Activated B cell treated with CpG ODN at 0.5 μM for 24 hours (primary cell): ENCODE measurements around the gene DVL1. TPM values are rescaled to one million over a fixed set of nuclear protein-coding genes. Genes with fewer than 3 reads are reported as not detected.

Source experiments
- ATAC-seq: fragments of 200-7000 bp; cut with Tn5 transposase; one replicate; pipeline ENCODE4 v1.10.0; 2021; ENCODE audit warnings: low read depth, mild to moderate bottlenecking, moderate library complexity
- CTCF ChIA-PET: fragments of 350-600 bp; sonication (Branson Sonifier 250); formaldehyde crosslinking; loops from one replicate; lab custom pipeline; 2021; ENCODE audit warnings: antibody characterized with exemption; lab: Charles Lee
- POLR2A ChIA-PET: fragments of 350-600 bp; sonication (Branson Sonifier 250); formaldehyde crosslinking; loops from one replicate; lab custom pipeline; 2021; ENCODE audit warnings: antibody characterized with exemption; lab: Charles Lee
- DNase-seq: peaks from one replicate; pipeline ENCODE4 v3.0.0; 2022
- H3K27ac Mint-ChIP-seq: one replicate; pipeline ENCODE4 v1.8.0; 2020; ENCODE audit warnings: mixed read lengths
- H3K27me3 Mint-ChIP-seq: one replicate; pipeline ENCODE4 v1.8.0; 2021; ENCODE audit warnings: mixed read lengths
- H3K36me3 Mint-ChIP-seq: one replicate; pipeline ENCODE4 v1.8.0; 2021; ENCODE audit warnings: low read depth, mixed read lengths
- H3K4me1 Mint-ChIP-seq: one replicate; pipeline ENCODE4 v1.8.0; 2021; ENCODE audit warnings: mixed read lengths
- H3K4me3 Mint-ChIP-seq: one replicate; pipeline ENCODE4 v1.8.0; 2020; ENCODE audit warnings: mild to moderate bottlenecking, mixed read lengths
- H3K9me3 Mint-ChIP-seq: one replicate; pipeline ENCODE4 v1.8.0; 2020; ENCODE audit warnings: mixed read lengths
- CTCF ChIP-seq: fragments of 200-600 bp; IDR thresholded peaks from one replicate; pipeline ENCODE4 v1.8.0; 2022; ENCODE audit warnings: antibody characterized with exemption, mild to moderate bottlenecking
- intact Hi-C: fragments of 100-400 bp; cut with micrococcal nuclease; formaldehyde crosslinking; loops from one replicate; pipeline ENCODE4 v1.15.1; 2024
- total RNA-seq: library from RNA; stranded (reverse); gene quantifications from 2 replicates; pipeline ENCODE4 v1.2.3, GENCODE V29; 2022

DVL1 gene
- total RNA-seq, 1 donor from 2014 or later, result 29.3 TPM

GRCh38 chr1:1365875-1366698, 16.9 kb upstream of the DVL1 start:
- no peak for DNase-seq
- ChIA-PET POLR2A (interaction anchor here (0.6 kb wide), 1 partner anchor 63 kb away, joined by 3 read pairs; no protein-coding TSS in a partner anchor), CTCF (no interaction called here)
- intact Hi-C loops, result no loop called here
- no peak for TF ChIP-seq CTCF
- no peaks in the 10 kb centered on the region for H3K36me3 Mint-ChIP-seq
- H3K27me3 Mint-ChIP-seq, result peaks cover 4% of the 10 kb centered on the region
- no peak overlapping the region for H3K27ac Mint-ChIP-seq
- H3K4me1 Mint-ChIP-seq, result no peaks in the 10 kb centered on the region
- ATAC-seq, result no peak
- H3K4me3 Mint-ChIP-seq, result no peak overlapping the region
- H3K9me3 Mint-ChIP-seq, result no peaks in the 10 kb centered on the region

- POLR2A ChIA-PET, result no interaction called here
These were observed 15.0 kb upstream of the DVL1 start for GRCh38 chr1:1364266-1364665.

GRCh38 chr1:1361982-1362423, 12.8 kb upstream of the DVL1 start:
- CTCF ChIA-PET, result no interaction called here
- ATAC-seq (no peak), DNase-seq (no peak)
- H3K4me1 Mint-ChIP-seq, result peaks cover 4% of the 10 kb centered on the region
- no peaks in the 10 kb centered on the region for H3K9me3 Mint-ChIP-seq
- no peak for TF ChIP-seq CTCF
- H3K27me3 Mint-ChIP-seq, result peaks cover 16% of the 10 kb centered on the region
- H3K4me3 Mint-ChIP-seq, result no peak overlapping the region
- no peaks in the 10 kb centered on the region for H3K36me3 Mint-ChIP-seq
- POLR2A ChIA-PET, result no interaction called here
- intact Hi-C loops, result no loop called here
- H3K27ac Mint-ChIP-seq, result no peak overlapping the region

More at GRCh38 chr1:1364266-1364665, 15.0 kb upstream of the DVL1 start:
- Mint-ChIP-seq H3K4me3 (no peak overlapping the region), H3K36me3 (no peaks in the 10 kb centered on the region), H3K9me3 (no peaks in the 10 kb centered on the region), H3K27me3 (peaks cover 11% of the 10 kb centered on the region), H3K4me1 (peaks cover 2% of the 10 kb centered on the region), H3K27ac (no peak overlapping the region)
- intact Hi-C loops, result no loop called here
- ATAC-seq (no peak), DNase-seq (no peak)
- CTCF ChIA-PET, result no interaction called here
- no peak for TF ChIP-seq CTCF

GRCh38 chr1:1361233-1361981, 12.2 kb upstream of the DVL1 start:
- ATAC-seq (no peak), DNase-seq (no peak)
- intact Hi-C loops, result no loop called here
- Mint-ChIP-seq H3K4me3 (no peak overlapping the region), H3K4me1 (peaks cover 4% of the 10 kb centered on the region), H3K36me3 (no peaks in the 10 kb centered on the region), H3K9me3 (no peaks in the 10 kb centered on the region), H3K27ac (no peak overlapping the region), H3K27me3 (peaks cover 18% of the 10 kb centered on the region)
- POLR2A ChIA-PET, result no interaction called here
- CTCF ChIA-PET, result no interaction called here
- no peak for TF ChIP-seq CTCF

- H3K27ac Mint-ChIP-seq, result no peak overlapping the region
- no peak for TF ChIP-seq CTCF
- H3K27me3 Mint-ChIP-seq, result peaks cover 18% of the 10 kb centered on the region
- CTCF ChIA-PET, result no interaction called here
- POLR2A ChIA-PET, result no interaction called here
- DNase-seq (no peak), ATAC-seq (no peak)
- no peaks in the 10 kb centered on the region for H3K36me3 Mint-ChIP-seq
- H3K4me1 Mint-ChIP-seq, result peaks cover 4% of the 10 kb centered on the region
- H3K4me3 Mint-ChIP-seq, result no peak overlapping the region
- H3K9me3 Mint-ChIP-seq, result no peaks in the 10 kb centered on the region
- intact Hi-C loops, result no loop called here
These were observed 11.4 kb upstream of the DVL1 start for GRCh38 chr1:1360506-1361169.
